ENCODE results near the gene DAGLB.

- TF ChIP-seq CTCF (IDR thresholded peaks at IDR 0.05) (no peak), POLR2A (IDR thresholded peaks at IDR 0.05) (no peak)
These were observed 31.3 kb upstream of the DAGLB start for GRCh38 chr7:6479067-6479466.
